RWPE1 (cell line): ENCODE results near the gene PARP4.
"Not testable (repeated sequence)": the region's sequence is repeated elsewhere in the genome, so short reads cannot be mapped to it uniquely, and the experiment has no call there.

ENCODE experiments used
- CTCF ChIA-PET: fragments of 350-600 bp; sonication (Branson Sonifier 250); formaldehyde crosslinking; extraction: SDS; loops from one replicate; lab custom pipeline; 2021; lab: Yijun Ruan, JAX
- POLR2A ChIA-PET: fragments of 400-600 bp; formaldehyde crosslinking; extraction: SDS; loops from one replicate; lab custom pipeline; 2020; ENCODE audit warnings: antibody characterized with exemption; ENCODE audit not compliant: low non-redundant PET; lab: Yijun Ruan, JAX
- DNase-seq: peaks from one replicate; pipeline ENCODE4 v3.0.0; 2012; ENCODE audit warnings: low spot score
- H3K27ac ChIP-seq: fragments of 450-650 bp; 2 replicates; pipeline ENCODE4 v1.5.1; 2017
- TF ChIP-seq, protein P1 (sequence below): fragments of 450-650 bp; conservative IDR thresholded peaks from 2 replicates; pipeline ENCODE4 v1.5.1; 2017; ENCODE audit warnings: low read depth, mild to moderate bottlenecking

The PARP4 gene

DNA sequence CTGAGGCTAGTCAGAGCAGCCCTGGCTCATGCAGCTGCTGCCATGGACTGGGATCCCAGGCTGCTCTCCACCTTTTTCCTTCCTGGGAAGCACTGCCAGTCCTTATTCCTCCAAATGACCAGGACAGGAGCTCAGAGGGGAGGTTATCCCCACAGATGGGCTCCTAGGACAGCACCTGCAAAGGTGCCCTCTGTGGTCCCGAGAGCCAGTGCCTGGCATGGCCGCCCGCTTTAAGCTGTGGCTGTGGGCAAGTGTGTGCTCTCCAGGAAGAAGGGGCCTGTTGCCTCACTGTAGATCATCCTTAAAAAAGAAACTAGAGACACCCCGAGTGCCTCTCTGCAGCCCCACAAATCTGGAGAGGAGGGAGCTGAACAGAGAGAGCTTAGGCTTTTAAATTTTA is 119.6 kb downstream of the PARP4 start:
- TF ChIP-seq, protein P1, sequence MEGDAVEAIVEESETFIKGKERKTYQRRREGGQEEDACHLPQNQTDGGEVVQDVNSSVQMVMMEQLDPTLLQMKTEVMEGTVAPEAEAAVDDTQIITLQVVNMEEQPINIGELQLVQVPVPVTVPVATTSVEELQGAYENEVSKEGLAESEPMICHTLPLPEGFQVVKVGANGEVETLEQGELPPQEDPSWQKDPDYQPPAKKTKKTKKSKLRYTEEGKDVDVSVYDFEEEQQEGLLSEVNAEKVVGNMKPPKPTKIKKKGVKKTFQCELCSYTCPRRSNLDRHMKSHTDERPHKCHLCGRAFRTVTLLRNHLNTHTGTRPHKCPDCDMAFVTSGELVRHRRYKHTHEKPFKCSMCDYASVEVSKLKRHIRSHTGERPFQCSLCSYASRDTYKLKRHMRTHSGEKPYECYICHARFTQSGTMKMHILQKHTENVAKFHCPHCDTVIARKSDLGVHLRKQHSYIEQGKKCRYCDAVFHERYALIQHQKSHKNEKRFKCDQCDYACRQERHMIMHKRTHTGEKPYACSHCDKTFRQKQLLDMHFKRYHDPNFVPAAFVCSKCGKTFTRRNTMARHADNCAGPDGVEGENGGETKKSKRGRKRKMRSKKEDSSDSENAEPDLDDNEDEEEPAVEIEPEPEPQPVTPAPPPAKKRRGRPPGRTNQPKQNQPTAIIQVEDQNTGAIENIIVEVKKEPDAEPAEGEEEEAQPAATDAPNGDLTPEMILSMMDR = no peak
- ChIA-PET CTCF (no interaction called here), POLR2A (no interaction called here)

DNA sequence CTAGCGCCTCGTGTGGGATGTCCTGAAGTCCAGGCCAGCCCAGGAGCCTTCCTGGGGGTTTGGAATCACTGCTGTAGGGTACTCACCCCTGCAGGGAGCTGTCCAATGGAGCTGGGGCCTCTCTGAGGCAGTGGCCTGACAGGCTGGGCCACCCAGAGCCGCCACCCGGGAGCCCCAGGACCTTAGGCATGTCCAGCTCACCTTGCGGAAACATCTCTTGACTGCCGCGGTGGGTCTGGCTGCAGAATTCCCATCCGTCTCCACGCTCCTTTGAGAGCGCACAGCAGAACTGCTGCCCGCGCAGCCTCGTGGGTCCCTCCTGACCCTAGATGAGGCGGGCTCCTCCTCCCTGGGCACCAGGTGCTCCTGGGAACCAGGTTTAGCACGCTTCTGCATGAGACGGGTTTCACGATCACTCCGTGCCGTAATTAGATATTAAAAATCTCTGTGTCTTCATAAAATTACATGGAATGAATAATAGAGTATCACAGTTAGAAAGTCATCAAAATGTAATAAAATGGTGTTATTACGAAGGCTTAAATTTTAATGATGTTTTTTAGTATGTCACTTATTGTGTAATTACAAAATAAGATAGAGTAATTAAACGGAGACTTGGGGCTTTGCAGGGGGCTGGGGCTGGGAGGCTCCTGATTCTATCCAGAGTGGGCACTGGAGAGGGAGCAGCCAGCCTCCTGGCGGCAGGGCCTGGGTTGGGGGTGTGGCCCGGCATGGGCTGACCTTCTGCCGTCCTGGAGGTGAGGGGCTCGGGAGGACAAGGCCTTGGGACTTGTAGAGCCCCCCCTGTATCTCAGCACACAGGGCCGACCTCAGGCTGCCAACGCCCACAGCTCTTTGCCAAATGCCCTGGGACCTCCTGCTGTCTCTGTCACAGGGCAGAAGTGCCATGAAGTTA is 120.6 kb downstream of the PARP4 start:
- CTCF ChIA-PET, DNase-seq, POLR2A ChIA-PET, H3K27ac ChIP-seq: not testable (repeated sequence)

More for the DNA sequence above, 119.6 kb downstream of the PARP4 start:
- H3K27ac ChIP-seq = no peak overlapping the region
- no peak for DNase-seq

DNA sequence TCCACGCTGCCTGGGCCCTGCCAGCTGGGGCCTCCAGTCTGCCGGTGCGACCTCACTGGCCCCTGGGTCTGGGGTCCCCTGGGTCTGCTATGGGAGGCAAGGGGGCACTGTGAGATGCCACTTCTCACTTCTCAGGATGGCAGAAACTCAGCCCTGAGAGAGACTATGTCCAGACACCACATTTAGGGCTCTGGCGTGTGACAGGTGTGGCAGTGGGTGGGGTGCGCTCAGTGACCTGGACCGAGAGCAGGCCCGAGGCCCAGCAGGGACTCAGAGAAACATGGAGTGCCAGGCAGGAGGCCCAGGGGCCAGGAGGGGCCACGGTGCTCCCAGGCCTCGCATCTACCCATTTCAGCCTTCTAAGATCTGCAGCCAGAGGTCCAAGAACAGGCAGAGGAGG is 121.8 kb downstream of the PARP4 start:
- CTCF ChIA-PET = not testable (repeated sequence)

DNA sequence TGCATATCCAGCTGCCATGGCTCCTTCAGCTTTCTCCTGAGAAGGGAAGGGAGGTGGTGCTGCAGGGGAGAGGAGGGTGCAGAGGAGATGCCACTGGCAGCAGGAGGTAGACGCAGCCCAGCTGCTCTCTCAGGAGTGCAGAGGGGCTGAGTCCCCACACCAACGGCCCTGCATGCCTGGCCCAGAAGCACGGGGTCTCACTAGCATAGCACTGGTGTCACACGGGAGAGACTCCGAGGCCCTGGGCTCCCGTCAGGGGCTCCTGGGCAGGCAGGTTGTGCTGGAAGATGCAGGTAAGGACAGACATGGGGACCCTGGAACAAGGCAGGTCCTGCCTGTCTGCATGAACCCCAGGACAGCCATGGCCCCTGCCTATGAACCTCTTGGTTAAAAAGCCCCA is 123.1 kb downstream of the PARP4 start:
- ChIA-PET CTCF (no interaction called here), POLR2A (no interaction called here)
- TF ChIP-seq, protein P1 = no peak
- no peak for DNase-seq
- H3K27ac ChIP-seq = no peak overlapping the region

More for the DNA sequence above, 121.8 kb downstream of the PARP4 start:
- POLR2A ChIA-PET, H3K27ac ChIP-seq, DNase-seq: not testable (repeated sequence)

DNA sequence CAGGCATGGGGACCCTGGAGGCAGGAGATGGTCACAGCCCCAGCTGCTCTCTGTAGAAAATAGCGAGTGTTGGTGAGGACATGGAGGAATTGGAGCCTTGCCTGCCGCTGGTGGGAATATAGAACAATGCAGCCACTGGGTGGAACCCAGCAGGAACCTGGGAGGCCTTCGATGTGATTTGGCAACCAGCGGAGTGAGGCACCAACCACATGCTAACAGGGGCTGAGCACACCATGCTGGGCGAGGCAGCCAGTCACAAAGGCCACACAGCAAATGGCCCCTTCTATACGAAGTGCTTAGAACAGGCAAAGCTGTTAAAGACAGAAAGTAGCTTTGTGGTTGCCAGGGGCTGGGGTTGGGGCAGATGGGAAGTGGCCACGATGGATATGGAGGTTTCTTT is 123.8 kb downstream of the PARP4 start:
- CTCF ChIA-PET, POLR2A ChIA-PET, DNase-seq, H3K27ac ChIP-seq: not testable (repeated sequence)

DNA sequence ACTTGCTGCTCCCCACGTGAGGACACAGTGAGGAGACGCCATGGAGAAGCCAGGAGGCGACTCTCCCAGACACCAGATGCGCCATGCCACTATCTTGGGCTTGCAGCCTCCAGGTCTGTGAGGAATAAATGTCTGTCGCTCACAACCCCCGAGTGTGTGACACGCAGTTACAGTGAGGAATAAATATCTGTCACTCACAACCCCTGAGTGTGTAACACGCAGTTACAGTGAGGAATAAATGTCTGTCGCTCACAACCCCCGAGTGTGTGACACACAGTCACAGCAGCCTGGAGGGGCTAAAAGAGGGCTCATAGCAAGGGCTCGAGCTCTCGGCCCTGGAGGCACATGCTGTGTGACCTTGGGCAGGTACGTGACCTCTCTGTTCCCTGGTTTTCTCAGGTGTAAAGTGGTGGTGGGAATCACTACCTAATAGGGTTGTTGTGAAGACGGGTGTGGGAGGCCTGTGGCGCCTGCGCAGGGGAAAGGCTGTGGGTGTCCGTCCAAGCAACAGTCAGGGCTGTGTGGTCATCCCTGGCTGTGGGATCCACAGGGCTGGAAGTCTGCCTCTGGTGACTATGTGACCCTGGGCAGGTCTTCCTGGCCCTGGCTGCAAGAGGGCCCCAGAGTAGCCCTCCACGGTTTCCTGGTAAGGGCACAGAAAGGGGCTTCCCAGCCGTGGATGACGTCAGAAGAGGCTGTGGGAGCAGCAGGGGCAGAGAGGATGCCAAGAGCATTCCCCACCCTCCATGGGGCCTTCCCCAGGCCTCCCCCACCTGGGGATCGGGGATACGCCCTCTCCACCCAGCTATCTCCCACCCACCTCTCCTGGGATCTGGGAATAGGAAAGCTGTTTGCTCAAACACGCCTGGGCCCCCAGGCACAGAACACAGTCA is 125.5 kb downstream of the PARP4 start:
- DNase-seq = no peak
- ChIA-PET POLR2A (no interaction called here), CTCF (no interaction called here)
- TF ChIP-seq, protein P1 = no peak
- H3K27ac ChIP-seq = no peak overlapping the region

DNA sequence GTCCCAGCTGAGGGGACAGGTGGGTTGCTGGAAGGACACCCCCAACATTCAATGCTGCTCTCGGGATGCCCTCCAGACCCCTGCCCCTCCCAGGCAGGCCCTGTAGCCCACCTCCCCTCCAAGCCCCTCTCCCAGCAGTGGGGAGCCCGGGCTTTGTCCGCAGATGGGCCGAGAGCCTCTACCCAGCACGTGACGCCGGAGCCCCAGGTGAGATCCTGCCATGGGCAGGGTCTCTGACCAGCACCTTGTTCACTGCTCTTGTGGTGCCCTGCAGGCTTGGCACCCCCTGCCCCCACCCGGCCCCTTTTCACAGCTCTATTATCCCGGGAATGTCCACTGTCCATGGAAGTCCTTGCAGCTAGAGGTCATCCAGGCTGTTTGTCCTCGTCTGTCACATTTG is 126.7 kb downstream of the PARP4 start:
- no peak for DNase-seq
- TF ChIP-seq, protein P1 = no peak
- POLR2A ChIA-PET = no interaction called here
- H3K27ac ChIP-seq = no peak overlapping the region
- CTCF ChIA-PET = no interaction called here

DNA sequence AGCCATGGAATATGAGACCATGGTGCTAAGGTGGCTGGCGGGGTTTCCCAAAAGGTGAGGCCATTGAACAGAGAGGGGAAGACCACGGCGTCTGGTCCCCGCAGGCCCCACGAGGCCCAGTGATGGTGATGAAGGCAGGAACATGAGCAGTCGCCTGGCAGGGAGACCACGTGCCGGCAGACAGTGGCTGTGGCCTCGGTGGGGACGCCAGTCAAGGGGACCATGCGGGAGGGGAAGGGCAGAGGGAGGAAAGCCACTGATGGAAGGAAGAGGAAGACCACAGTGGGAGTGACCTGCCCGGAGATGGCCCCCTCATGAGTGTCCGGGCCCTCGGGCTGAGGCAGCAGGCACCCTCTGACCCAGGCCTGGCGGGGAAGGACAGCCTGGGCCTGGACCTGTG is 127.6 kb downstream of the PARP4 start:
- CTCF ChIA-PET, POLR2A ChIA-PET, DNase-seq, H3K27ac ChIP-seq: not testable (repeated sequence)

DNA sequence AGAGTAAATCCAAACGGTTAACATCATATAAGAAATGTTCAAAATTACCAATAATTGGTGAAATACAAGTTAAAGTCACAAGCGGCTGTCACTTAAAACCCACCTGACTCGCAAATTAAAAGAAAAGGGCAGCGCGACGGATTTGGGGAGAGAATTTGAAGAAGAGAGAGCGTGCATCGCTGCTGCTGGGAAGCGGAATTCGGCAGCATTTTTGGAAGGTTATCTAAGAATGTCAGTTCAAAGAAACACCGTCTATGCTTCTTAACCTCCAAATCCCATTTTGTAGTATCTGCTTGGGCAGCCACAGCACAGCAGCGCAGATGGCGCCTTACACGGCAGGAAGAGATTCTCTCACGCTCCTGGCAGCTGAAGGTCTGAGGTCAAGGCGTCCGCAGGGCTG is 128.5 kb downstream of the PARP4 start:
- POLR2A ChIA-PET, DNase-seq, H3K27ac ChIP-seq: not testable (repeated sequence)
- CTCF ChIA-PET = interaction anchor here (0.6 kb wide), 2 partner anchors 9 to 17 kb away, joined by 3 read pairs; no protein-coding TSS in a partner anchor
